NT2/D1 (cell line): ENCODE measurements around the gene GLG1.

Experiments used
- DNase-seq: peaks from one replicate; pipeline ENCODE4 v3.0.0-alpha.2; 2011; ENCODE audit warnings: low read depth, low spot score
- H3K27me3 ChIP-seq: 2 replicates; pipeline ENCODE4 v1.6.0; 2011; ENCODE audit warnings: mild to moderate bottlenecking; ENCODE audit not compliant: insufficient read length, insufficient read depth
- H3K36me3 ChIP-seq: 2 replicates; pipeline ENCODE4 v1.6.1; 2011; ENCODE audit warnings: mild to moderate bottlenecking, low read length, mixed read lengths; ENCODE audit not compliant: insufficient read depth, insufficient read length
- H3K4me1 ChIP-seq: 2 replicates; pipeline ENCODE4 v1.5.1; 2011; ENCODE audit not compliant: insufficient read depth, insufficient read length
- H3K4me3 ChIP-seq: 2 replicates; pipeline ENCODE4 v1.5.1; 2011; ENCODE audit warnings: low read depth; ENCODE audit not compliant: insufficient read length
- H3K9ac ChIP-seq: 2 replicates; pipeline ENCODE4 v1.6.0; 2011; ENCODE audit warnings: low read depth; ENCODE audit not compliant: insufficient read length
- H3K9me3 ChIP-seq: 2 replicates; pipeline ENCODE4 v1.5.1; 2011; ENCODE audit warnings: mild to moderate bottlenecking, low read length; ENCODE audit not compliant: insufficient read depth
- SUZ12 ChIP-seq: IDR thresholded peaks from 2 replicates; pipeline ENCODE4 v1.6.1; 2011; ENCODE audit not compliant: insufficient read length, insufficient read depth; ENCODE audit errors: extremely low read depth
- YY1 ChIP-seq: IDR thresholded peaks from 2 replicates; pipeline ENCODE4 v1.6.1; 2011; ENCODE audit not compliant: insufficient read length, insufficient read depth
- ZNF274 ChIP-seq: IDR thresholded peaks from 2 replicates; pipeline ENCODE4 v1.6.1; 2011; ENCODE audit warnings: mild to moderate bottlenecking, low read depth, low read length

The GLG1 gene

DNA sequence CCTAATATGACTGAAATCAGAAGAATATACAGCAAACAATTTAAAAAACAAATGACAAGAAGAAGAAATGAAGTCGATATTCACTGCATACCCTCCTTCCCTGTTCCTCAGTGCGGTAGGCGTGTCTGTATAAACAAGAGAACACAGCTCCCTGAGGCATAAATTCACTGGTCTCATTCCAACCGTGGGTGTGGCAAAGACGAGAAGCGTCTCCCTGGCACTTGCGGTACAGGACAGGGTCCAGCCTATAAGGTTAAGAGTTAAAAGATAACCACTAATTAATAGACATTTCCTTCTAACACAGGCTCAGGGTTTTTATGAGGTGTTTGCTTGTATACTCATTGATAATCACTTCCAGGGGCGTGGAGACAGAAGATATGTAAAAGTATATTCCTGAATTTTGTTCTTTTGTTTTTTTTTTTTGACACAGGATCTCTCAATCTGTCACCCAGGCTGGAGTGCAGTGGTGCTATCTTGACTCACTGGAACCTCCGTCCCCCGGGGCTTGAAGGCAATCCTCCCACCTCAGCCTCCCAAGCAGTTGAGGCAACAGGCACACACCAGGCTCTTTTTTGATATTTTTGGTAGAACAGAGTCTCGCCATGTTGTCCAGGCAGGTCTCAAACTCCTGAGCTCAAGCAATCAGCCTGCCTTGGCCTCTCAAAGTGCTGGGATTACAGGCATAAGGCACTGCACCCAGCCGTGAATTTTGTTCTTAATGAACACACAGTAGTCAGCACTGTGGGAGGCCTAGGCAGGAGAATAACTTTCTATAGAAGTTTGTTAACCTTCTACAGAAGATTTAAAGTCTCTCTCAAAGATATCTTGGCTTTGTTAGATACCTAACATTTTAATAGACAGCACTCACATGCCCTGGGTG lies 126.5 kb downstream of the GLG1 start:
- Histone ChIP-seq H3K4me1 (peaks cover 2% of the 10 kb centered on the region), H3K27me3 (no peaks in the 10 kb centered on the region), H3K36me3 (peaks cover 57% of the 10 kb centered on the region), H3K4me3 (no peak overlapping the region), H3K9ac (no peak overlapping the region), H3K9me3 (no peaks in the 10 kb centered on the region)
- no peak for DNase-seq
- TF ChIP-seq SUZ12 (no peak), ZNF274 (no peak), YY1 (no peak)

DNA sequence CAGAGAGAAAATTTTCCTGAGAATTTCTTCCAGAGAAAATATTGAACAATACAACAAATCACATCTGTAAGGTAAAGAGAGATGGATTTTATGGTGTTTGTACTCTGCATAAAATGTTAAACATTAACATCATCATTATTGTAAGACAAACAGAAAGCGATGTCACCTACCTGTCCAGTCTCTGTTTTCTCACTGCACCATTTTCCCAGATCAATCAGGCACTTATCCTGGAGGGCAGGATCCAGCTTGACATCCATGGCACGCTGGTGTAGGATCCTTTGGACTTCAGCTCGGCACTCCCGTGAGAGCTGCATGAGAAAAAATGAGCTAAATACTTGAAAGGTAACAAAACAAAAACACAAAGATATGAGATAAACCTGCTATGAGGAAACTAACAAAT lies 129.7 kb downstream of the GLG1 start:
- H3K9me3 ChIP-seq, result no peaks in the 10 kb centered on the region
- no peak for DNase-seq
- no peaks in the 10 kb centered on the region for H3K27me3 ChIP-seq
- H3K9ac ChIP-seq, result no peak overlapping the region
- H3K36me3 ChIP-seq, result peaks cover 57% of the 10 kb centered on the region
- no peak overlapping the region for H3K4me3 ChIP-seq
- TF ChIP-seq SUZ12 (no peak), ZNF274 (no peak), YY1 (no peak)
- peaks cover 2% of the 10 kb centered on the region for H3K4me1 ChIP-seq

DNA sequence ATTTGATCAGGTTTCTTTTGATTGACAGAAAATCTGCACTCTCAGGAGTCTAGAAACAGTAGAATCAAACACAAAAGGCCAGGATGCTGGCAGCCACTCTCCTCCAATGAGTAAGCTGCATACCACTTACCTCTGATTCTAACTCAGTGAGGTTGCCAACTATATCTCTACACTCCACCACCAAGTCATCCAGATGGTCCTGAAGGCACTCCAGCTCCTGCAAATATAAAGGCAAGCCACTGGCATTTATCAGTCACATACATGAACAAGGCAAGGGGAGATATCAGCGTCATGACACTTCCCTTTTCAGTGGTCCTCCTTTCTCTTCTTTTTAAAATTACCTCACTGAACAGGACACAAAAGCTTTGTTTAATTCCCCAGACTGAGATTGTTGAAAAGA lies 132.5 kb downstream of the GLG1 start:
- Histone ChIP-seq H3K9me3 (no peaks in the 10 kb centered on the region), H3K4me3 (no peak overlapping the region), H3K4me1 (no peaks in the 10 kb centered on the region), H3K27me3 (no peaks in the 10 kb centered on the region), H3K9ac (no peak overlapping the region), H3K36me3 (peaks cover 69% of the 10 kb centered on the region)
- TF ChIP-seq SUZ12 (no peak), YY1 (no peak), ZNF274 (no peak)
- no peak for DNase-seq

DNA sequence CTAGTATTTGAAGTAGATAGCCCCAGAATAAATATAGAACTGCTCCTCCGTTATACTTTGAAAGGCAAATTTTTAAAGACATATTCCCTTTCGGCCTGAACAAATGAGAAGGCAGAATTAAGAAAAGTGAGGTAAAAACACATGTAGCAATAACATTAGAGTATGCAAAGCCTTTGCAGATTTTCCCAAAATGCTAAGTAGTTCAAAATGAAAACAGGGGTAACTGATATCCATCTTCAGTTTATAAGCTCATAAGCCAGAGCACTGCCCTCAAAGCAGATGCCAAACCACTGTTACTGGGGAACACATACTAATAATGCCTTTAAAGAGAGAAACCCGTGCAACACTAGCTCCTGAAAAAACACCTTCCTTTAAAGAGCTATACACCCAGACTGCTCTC lies 134.4 kb downstream of the GLG1 start:
- H3K4me3 ChIP-seq, result no peak overlapping the region
- peaks cover 85% of the 10 kb centered on the region for H3K36me3 ChIP-seq
- no peak for DNase-seq
- H3K4me1 ChIP-seq, result no peaks in the 10 kb centered on the region
- H3K27me3 ChIP-seq, result no peaks in the 10 kb centered on the region
- TF ChIP-seq SUZ12, result no peak
- TF ChIP-seq ZNF274, result no peak
- no peak for TF ChIP-seq YY1
- H3K9me3 ChIP-seq, result no peaks in the 10 kb centered on the region
- H3K9ac ChIP-seq, result no peak overlapping the region

DNA sequence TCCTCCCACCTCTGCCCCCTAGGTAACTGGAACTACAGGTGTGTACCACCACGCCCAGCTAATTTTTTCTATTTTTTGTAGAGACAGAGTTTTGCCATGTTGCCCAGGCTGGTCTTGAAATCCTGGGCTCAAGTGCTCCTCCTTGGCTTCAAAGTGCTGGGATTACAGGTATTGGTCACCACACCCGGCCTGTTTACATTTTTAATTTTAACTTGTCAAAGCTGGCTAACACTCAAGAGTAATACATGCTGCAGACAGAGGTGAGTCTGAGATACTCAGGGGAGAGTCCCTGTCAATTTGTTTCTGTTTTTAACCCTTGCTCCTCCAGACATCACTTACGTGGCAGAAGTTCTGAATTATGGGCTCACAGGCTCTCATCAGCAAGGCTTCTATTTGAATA lies 134.9 kb downstream of the GLG1 start:
- no peaks in the 10 kb centered on the region for H3K4me1 ChIP-seq
- H3K27me3 ChIP-seq, result no peaks in the 10 kb centered on the region
- no peak overlapping the region for H3K9ac ChIP-seq
- DNase-seq, result no peak
- peaks cover 84% of the 10 kb centered on the region for H3K36me3 ChIP-seq
- no peaks in the 10 kb centered on the region for H3K9me3 ChIP-seq
- no peak for TF ChIP-seq SUZ12
- no peak for TF ChIP-seq YY1
- TF ChIP-seq ZNF274, result no peak
- no peak overlapping the region for H3K4me3 ChIP-seq

DNA sequence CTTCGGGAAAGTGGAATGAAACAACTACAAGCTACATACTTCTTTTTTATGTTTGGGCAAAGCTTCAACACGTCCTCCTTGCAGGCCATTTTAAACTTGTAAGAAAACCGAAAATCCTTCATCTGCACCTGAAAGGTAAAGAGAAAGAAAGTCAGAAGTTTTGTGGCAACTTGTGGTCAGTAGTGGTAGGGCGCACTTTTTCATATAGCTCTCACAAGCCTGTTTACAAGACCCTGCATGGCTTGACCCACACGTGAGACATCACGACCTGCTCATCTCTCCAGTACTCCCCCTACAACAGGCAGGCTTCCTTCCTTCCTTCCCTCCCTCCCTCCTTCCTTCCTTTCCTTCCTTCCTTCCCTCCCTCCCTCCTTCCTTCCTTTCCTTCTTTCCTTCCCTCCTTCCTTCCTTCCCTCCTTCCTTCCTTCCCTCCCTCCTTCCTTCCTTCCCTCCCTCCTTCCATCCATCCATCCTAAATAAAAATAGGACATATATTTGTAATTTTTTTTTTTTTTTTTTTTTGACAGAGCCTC lies 136.9 kb downstream of the GLG1 start:
- Histone ChIP-seq H3K9me3 (no peaks in the 10 kb centered on the region), H3K4me1 (no peaks in the 10 kb centered on the region), H3K36me3 (peaks cover 84% of the 10 kb centered on the region), H3K9ac (no peak overlapping the region), H3K27me3 (no peaks in the 10 kb centered on the region), H3K4me3 (no peak overlapping the region)
- DNase-seq, result no peak
- no peak for TF ChIP-seq YY1

DNA sequence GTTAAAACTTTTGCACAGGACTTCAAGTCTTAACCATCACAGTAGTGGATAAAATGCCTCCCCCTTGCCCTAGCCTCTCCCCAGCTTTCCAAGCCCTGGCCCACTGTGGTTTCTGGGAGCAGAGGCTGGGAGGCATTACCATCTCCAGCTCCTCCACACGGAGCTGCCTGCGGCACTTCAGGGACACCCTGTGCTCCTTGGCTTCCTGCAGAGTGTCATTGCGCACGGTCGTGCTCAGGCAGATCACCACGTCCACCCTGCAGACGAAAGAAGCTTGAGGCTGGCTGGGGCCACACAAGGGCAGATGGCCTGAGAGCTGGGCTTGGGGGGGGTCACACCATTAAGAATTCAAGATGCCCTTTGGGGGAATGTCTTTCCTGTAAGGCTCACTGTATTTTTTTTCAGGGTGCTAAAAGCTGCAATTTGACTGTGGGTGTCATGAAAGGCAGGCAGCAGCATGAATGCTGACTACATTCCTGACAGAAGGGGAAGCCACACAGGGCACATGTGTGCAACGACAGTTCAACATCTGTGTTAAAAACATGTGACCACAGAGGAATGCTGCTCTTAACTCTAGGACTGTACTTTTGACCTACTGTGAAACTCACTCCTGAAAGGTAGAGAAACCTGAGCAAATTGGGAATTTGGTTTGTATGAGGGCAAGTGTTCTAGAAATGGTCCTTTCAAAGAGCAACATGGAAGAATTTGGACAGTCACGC lies 137.9 kb downstream of the GLG1 start:
- Histone ChIP-seq H3K36me3 (peaks cover 84% of the 10 kb centered on the region), H3K4me3 (no peak overlapping the region), H3K4me1 (no peaks in the 10 kb centered on the region), H3K27me3 (no peaks in the 10 kb centered on the region), H3K9me3 (no peaks in the 10 kb centered on the region), H3K9ac (no peak overlapping the region)
- no peak for DNase-seq
- TF ChIP-seq SUZ12 (no peak), ZNF274 (no peak), YY1 (no peak)
